Measurements from ENCODE around the gene LCMT1.

The LCMT1 gene

GRCh38 chr16:25192096-25192495 lies 80.6 kb downstream of the LCMT1 start:
- H3K27me3 ChIP-seq (replicated peaks; ENCODE audit: control insufficient read depth, insufficient read depth, low read length) = no peaks in the 10 kb centered on the region
- no peak for TF ChIP-seq CTCF (IDR thresholded peaks at IDR 0.05; ENCODE audit: insufficient read depth, low read length, poor library complexity, severe bottlenecking)
- no peak overlapping the region for H3K4me3 ChIP-seq (replicated peaks; ENCODE audit: low read depth, low read length)
- DNase-seq (ENCODE audit: extremely low read depth, insufficient read length) = no peak
- no peaks in the 10 kb centered on the region for H3K36me3 ChIP-seq (ENCODE audit: control insufficient read depth, insufficient read depth, low read length)

GRCh38 chr16:25194273-25194878 lies 82.8 kb downstream of the LCMT1 start:
- Histone ChIP-seq H3K27me3 (replicated peaks; ENCODE audit: control insufficient read depth, insufficient read depth, low read length) (no peaks in the 10 kb centered on the region), H3K36me3 (ENCODE audit: control insufficient read depth, insufficient read depth, low read length) (no peaks in the 10 kb centered on the region), H3K4me3 (replicated peaks; ENCODE audit: low read depth, low read length) (no peak overlapping the region)
- DNase-seq (ENCODE audit: extremely low read depth, insufficient read length) = no peak
- TF ChIP-seq CTCF (IDR thresholded peaks at IDR 0.05; ENCODE audit: insufficient read depth, low read length, poor library complexity, severe bottlenecking) = no peak

DNA sequence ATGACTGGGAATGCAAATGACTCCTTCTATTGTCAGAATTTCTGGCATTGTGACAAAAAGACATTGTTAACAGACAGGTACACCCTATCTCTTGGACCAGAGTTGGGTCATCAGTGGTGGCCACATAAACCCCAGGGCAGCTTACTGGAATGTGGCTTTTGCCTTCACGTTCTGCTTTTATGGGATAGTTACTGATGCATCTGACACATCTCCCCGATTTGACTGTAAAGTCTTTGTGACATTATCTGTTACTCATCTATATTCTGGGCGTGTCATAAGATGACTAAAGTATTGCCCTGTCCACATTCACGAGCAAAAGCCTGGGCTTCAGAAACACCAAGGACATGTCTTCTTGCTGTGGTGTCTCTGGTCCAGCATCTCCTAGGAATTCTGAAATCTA lies 86.5 kb downstream of the LCMT1 start:
- H3K36me3 ChIP-seq (ENCODE audit: control insufficient read depth, insufficient read depth, low read length) = no peaks in the 10 kb centered on the region
- no peak overlapping the region for H3K4me3 ChIP-seq (replicated peaks; ENCODE audit: low read depth, low read length)
- H3K27me3 ChIP-seq (replicated peaks; ENCODE audit: control insufficient read depth, insufficient read depth, low read length) = no peaks in the 10 kb centered on the region
- no peak for TF ChIP-seq CTCF (IDR thresholded peaks at IDR 0.05; ENCODE audit: insufficient read depth, low read length, poor library complexity, severe bottlenecking)
- no peak for DNase-seq (ENCODE audit: extremely low read depth, insufficient read length)

DNA sequence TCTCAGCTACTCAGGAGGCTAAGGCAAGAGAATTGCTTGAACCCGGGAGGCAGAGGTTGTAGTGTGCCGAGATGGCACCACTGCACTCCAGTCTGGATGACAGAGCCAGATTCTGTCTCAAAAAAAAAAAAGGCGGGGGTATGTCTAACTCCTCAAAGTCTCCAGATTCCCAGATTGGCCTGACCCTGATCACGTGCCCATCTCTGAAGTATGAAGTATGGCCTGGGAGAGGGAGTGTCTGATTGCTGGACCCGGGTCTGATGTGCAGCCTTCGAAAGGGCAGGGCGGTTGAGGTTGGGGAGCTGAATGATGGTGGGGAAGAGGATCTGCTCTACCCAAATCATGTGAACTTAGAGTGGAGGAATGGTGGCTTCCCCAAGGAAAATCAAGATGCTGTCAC lies 87.9 kb downstream of the LCMT1 start:
- DNase-seq (ENCODE audit: extremely low read depth, insufficient read length) = no peak
- TF ChIP-seq CTCF (IDR thresholded peaks at IDR 0.05; ENCODE audit: insufficient read depth, low read length, poor library complexity, severe bottlenecking) = no peak
- Histone ChIP-seq H3K36me3 (ENCODE audit: control insufficient read depth, insufficient read depth, low read length) (no peaks in the 10 kb centered on the region), H3K4me3 (replicated peaks; ENCODE audit: low read depth, low read length) (no peak overlapping the region), H3K27me3 (replicated peaks; ENCODE audit: control insufficient read depth, insufficient read depth, low read length) (no peaks in the 10 kb centered on the region)

- H3K36me3 ChIP-seq (ENCODE audit: control insufficient read depth, insufficient read depth, low read length) = no peaks in the 10 kb centered on the region
- DNase-seq (ENCODE audit: extremely low read depth, insufficient read length) = no peak
- H3K27me3 ChIP-seq (replicated peaks; ENCODE audit: control insufficient read depth, insufficient read depth, low read length) = no peaks in the 10 kb centered on the region; the same call in 1 of the 2 replicates
- H3K4me3 ChIP-seq (replicated peaks; ENCODE audit: low read depth, low read length) = no peak overlapping the region
- TF ChIP-seq CTCF (IDR thresholded peaks at IDR 0.05; ENCODE audit: insufficient read depth, low read length, poor library complexity, severe bottlenecking) = no peak
Measured at GRCh38 chr16:25210758-25211157, 99.2 kb downstream of the LCMT1 start.

DNA sequence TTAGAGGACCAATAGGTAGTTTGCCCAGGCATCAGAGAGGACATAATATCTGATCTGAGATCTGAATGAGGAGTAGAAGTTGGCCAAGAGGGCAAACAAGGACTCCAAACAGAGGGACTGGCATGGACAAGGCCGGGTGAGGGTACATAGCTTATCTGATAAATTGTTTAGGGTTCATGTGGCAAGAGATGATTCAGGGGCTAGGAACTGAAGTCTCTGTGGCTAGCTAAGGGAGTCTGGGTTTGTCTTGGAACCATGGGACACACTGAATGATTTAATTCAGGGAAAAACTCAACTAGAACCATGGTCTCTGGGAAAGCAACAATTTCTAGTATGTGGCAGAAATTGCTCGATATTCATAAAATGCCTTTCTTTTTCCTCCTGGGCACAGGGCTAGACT lies 101.1 kb downstream of the LCMT1 start:
- H3K4me3 ChIP-seq (replicated peaks; ENCODE audit: low read depth, low read length) = no peak overlapping the region
- no peak for DNase-seq (ENCODE audit: extremely low read depth, insufficient read length)

More for the DNA sequence above, 101.1 kb downstream of the LCMT1 start:
- H3K27me3 ChIP-seq (replicated peaks; ENCODE audit: control insufficient read depth, insufficient read depth, low read length) = no peaks in the 10 kb centered on the region; the same call in none of the 2 replicates
- H3K36me3 ChIP-seq (ENCODE audit: control insufficient read depth, insufficient read depth, low read length) = no peaks in the 10 kb centered on the region
- no peak for TF ChIP-seq CTCF (IDR thresholded peaks at IDR 0.05; ENCODE audit: insufficient read depth, low read length, poor library complexity, severe bottlenecking)
